Measurements from ENCODE around the gene LPIN2. TPM values are rescaled to one million over a fixed set of nuclear protein-coding genes. Genes with fewer than 3 reads are reported as not detected.

Gene LPIN2
- total and polyA plus RNA-seq, 8 donors, result 5.1 to 23.0 (median 11.9) TPM

GRCh38 chr18:3048820-3049349, 35.9 kb upstream of the LPIN2 start:
- Histone ChIP-seq H3K4me3 (no peak overlapping the region), H3K4me1 (peaks cover 13 to 28% (median 21%) of the 10 kb centered on the region in 3 donors), H3K27me3 (no peaks in the 10 kb centered on the region), H3K27ac (no peak overlapping the region), H3K36me3 (no peaks in the 10 kb centered on the region), H3K9me3 (no peaks in the 10 kb centered on the region)
- no peak for FAIRE-seq
- ATAC-seq, result no peak
- no peak for DNase-seq
- no peak for TF ChIP-seq CTCF (IDR thresholded peaks at IDR 0.05)
- 93 to 94% methylated on average over 3 of the region's 3 CpGs for WGBS, 2 donors
- intact Hi-C loops (cut with DNase I), result no loop called here

- H3K36me3 ChIP-seq, result no peaks in the 10 kb centered on the region
- intact Hi-C loops (cut with DNase I), result no loop called here
- no peak for FAIRE-seq
- TF ChIP-seq CTCF (IDR thresholded peaks at IDR 0.05), result no peak
- WGBS, 2 donors, result 79 to 82% methylated on average over 6 of the region's 6 CpGs
- H3K4me3 ChIP-seq, result no peak overlapping the region
- peaks cover 13 to 28% (median 21%) of the 10 kb centered on the region in 3 donors for H3K4me1 ChIP-seq
- no peaks in the 10 kb centered on the region for H3K9me3 ChIP-seq
- DNase-seq, result no peak
- H3K27ac ChIP-seq, result no peak overlapping the region
- no peak for ATAC-seq
- H3K27me3 ChIP-seq, result no peaks in the 10 kb centered on the region
Measured at GRCh38 chr18:3048121-3048520, 35.2 kb upstream of the LPIN2 start.

- 79 to 83% methylated on average over 4 of the region's 4 CpGs for WGBS, 2 donors
- FAIRE-seq (no peak), DNase-seq (no peak), ATAC-seq (no peak)
- TF ChIP-seq CTCF (IDR thresholded peaks at IDR 0.05), result no peak
- Histone ChIP-seq H3K4me1 (peaks cover 12 to 17% (median 13%) of the 10 kb centered on the region in 3 donors), H3K27me3 (no peaks in the 10 kb centered on the region), H3K36me3 (no peaks in the 10 kb centered on the region), H3K9me3 (no peaks in the 10 kb centered on the region), H3K27ac (no peak overlapping the region), H3K4me3 (no peak overlapping the region)
- intact Hi-C loops (cut with DNase I), result no loop called here
Measured at GRCh38 chr18:3046216-3046808, 33.4 kb upstream of the LPIN2 start.

GRCh38 chr18:3044931-3045698, 32.2 kb upstream of the LPIN2 start:
- intact Hi-C loops (cut with DNase I), result no loop called here
- WGBS, 2 donors, result 9 to 11% methylated on average over 12 of the region's 12 CpGs
- Histone ChIP-seq H3K27ac (peak overlapping the region in 3 of 4 donors; percentile 36 to 67 (median 46)), H3K27me3 (no peaks in the 10 kb centered on the region), H3K36me3 (no peaks in the 10 kb centered on the region), H3K4me3 (peak overlapping the region in 1 of 4 donors; percentile 11), H3K9me3 (no peaks in the 10 kb centered on the region), H3K4me1 (peaks cover 10 to 15% (median 13%) of the 10 kb centered on the region in 3 donors)
- no peak for TF ChIP-seq CTCF (IDR thresholded peaks at IDR 0.05)
- ATAC-seq (peak; percentile 81 to 92 (median 90)), FAIRE-seq (no peak), DNase-seq (peak; percentile 66 to 81 (median 76))
